Liver (tissue), 9 donors: ENCODE results near the gene MACROD1. TPM values are rescaled to one million over a fixed set of nuclear protein-coding genes. Genes with fewer than 3 reads are reported as not detected.

Experiments
- DNase-seq: peaks from one replicate; pipeline ENCODE4 v3.0.0-alpha.2; 2017; ENCODE audit warnings: low spot score
- H3K27ac ChIP-seq, 2 donors: one replicate each; pipeline ENCODE4 v1.7.0; 2013; ENCODE audit warnings: inconsistent platforms in 2 of 2, low read length in 2 of 2, control low read depth in 1 of 2, low read depth in 1 of 2, mild to moderate bottlenecking in 1 of 2
- H3K27me3 ChIP-seq, 4 donors: one replicate each; pipeline versions ENCODE4 v1.6.1 to v1.7.0; 2013; ENCODE audit warnings: low read length in 3 of 4, inconsistent platforms in 1 of 4, mild to moderate bottlenecking in 1 of 4, moderate library complexity in 1 of 4; ENCODE audit not compliant: control insufficient read depth in 4 of 4, insufficient read depth in 4 of 4
- H3K36me3 ChIP-seq, 4 donors: one replicate each; pipeline versions ENCODE4 v1.6.1 to v1.7.0; 2013; ENCODE audit warnings: low read length in 3 of 4, mild to moderate bottlenecking in 3 of 4, low read depth in 1 of 4, moderate library complexity in 1 of 4; ENCODE audit not compliant: control insufficient read depth in 4 of 4, insufficient read depth in 3 of 4
- H3K4me1 ChIP-seq, 4 donors: one replicate each; pipeline versions ENCODE4 v1.6.1 to v1.7.0; 2013; ENCODE audit warnings: low read length in 3 of 4, mild to moderate bottlenecking in 3 of 4, moderate library complexity in 1 of 4; ENCODE audit not compliant: control insufficient read depth in 4 of 4, insufficient read depth in 4 of 4
- H3K4me3 ChIP-seq, 3 donors: one replicate each; pipeline versions ENCODE4 v1.6.1 to v1.7.0; 2013; ENCODE audit warnings: low read length in 3 of 3, control low read depth in 1 of 3, low read depth in 1 of 3, mild to moderate bottlenecking in 1 of 3
- H3K9ac ChIP-seq, 2 donors: one replicate each; pipeline ENCODE4 v1.7.0; 2013; ENCODE audit warnings: low read length in 2 of 2, mild to moderate bottlenecking in 2 of 2, moderate library complexity in 2 of 2, control low read depth in 1 of 2, low read depth in 1 of 2
- H3K9me3 ChIP-seq, 4 donors: one replicate each; pipeline versions ENCODE4 v1.6.1 to v1.7.0; 2013; ENCODE audit warnings: low read length in 3 of 4; ENCODE audit not compliant: control insufficient read depth in 4 of 4
- CTCF ChIP-seq: fragments of 150-350 bp; IDR thresholded peaks from 2 replicates; pipeline ENCODE4 v1.5.1; 2017; ENCODE audit warnings: improper control_type of control experiment, low read depth, low read length; ENCODE audit not compliant: missing input control
- EGR1 ChIP-seq, 2 donors: IDR thresholded peaks; 2 replicates each; pipeline ENCODE4 v1.6.1; 2016 to 2018; ENCODE audit warnings: antibody characterized with exemption in 2 of 2, low read depth in 2 of 2
- FOXA1 ChIP-seq: IDR thresholded peaks from 2 replicates; pipeline ENCODE4 v1.6.1; 2016; ENCODE audit warnings: antibody characterized with exemption
- HNF4G ChIP-seq: IDR thresholded peaks from 2 replicates; pipeline ENCODE4 v1.6.1; 2016; ENCODE audit warnings: antibody characterized with exemption
- JUND ChIP-seq, 2 donors: IDR thresholded peaks; 2 replicates each; pipeline ENCODE4 v1.6.1; 2016; ENCODE audit warnings: antibody characterized with exemption in 2 of 2
- NR2F2 ChIP-seq: IDR thresholded peaks from 2 replicates; pipeline ENCODE4 v1.6.1; 2016; ENCODE audit warnings: antibody characterized with exemption
- RAD21 ChIP-seq, 2 donors: IDR thresholded peaks; 2 replicates each; pipeline ENCODE4 v1.6.1; 2016; ENCODE audit warnings: antibody characterized with exemption in 2 of 2, mild to moderate bottlenecking in 2 of 2
- SP1 ChIP-seq: IDR thresholded peaks from 2 replicates; pipeline ENCODE4 v1.6.1; 2018; ENCODE audit warnings: antibody characterized with exemption, mild to moderate bottlenecking
- WGBS: extraction: QIAGEN DNeasy Blood & Tissue Kit; methylation state at CpG from one replicate; pipeline ENCODE4 v1.1.7; 2013; 5-methylcytosine and 5-hydroxymethylcytosine counted together
- polyA plus RNA-seq, 2 donors: library from polyadenylated mRNA; stranded (reverse) in 1 of 2; unstranded in 1 of 2; fragments of 200-250 nt in 1 of 2; fragments of >200 nt in 1 of 2; fragmentation: Nextera tagmentation in 1 of 2; extraction: Ambion mirVana in 1 of 2; gene quantifications; one replicate each; pipeline versions ENCODE4 v1.2.1 to v1.2.3, GENCODE V29; 2013 to 2015
- total RNA-seq, 2 donors: library from RNA; depleted of rRNA; stranded (reverse); fragments of >200 nt; gene quantifications; one replicate each; pipeline ENCODE4 v1.2.3, GENCODE V29; 2014
- TF ChIP-seq, protein P1 (sequence below): IDR thresholded peaks from 2 replicates; pipeline ENCODE4 v1.6.1; 2016; ENCODE audit warnings: antibody characterized with exemption
- TF ChIP-seq, protein P2 (sequence below): IDR thresholded peaks from 2 replicates; pipeline ENCODE4 v1.6.1; 2016; ENCODE audit warnings: antibody characterized with exemption
- TF ChIP-seq, protein P3 (sequence below): IDR thresholded peaks from 2 replicates; pipeline ENCODE4 v1.6.1; 2016; ENCODE audit warnings: antibody characterized with exemption
- donor health status: healthy.
- donor health status: healthy.
- donor health status: healthy.
- donor health status: healthy.
- donor health status: healthy.

MACROD1 gene
- total and polyA plus RNA-seq, 4 donors: 8.9 to 25.9 (median 13.1) TPM

- DNase-seq: peak; percentile 82
- 22% methylated on average over 23 of the region's 23 CpGs for WGBS
- Histone ChIP-seq H3K9ac (no peak overlapping the region), H3K36me3 (no peaks in the 10 kb centered on the region), H3K4me1 (peaks cover 7 to 26% (median 16%) of the 10 kb centered on the region in 4 donors), H3K9me3 (no peaks in the 10 kb centered on the region), H3K27me3 (no peaks in the 10 kb centered on the region), H3K4me3 (no peak overlapping the region), H3K27ac (no peak overlapping the region)
- TF ChIP-seq EGR1 (IDR thresholded peaks at IDR 0.05; ENCODE audit: low read depth in 2 of 2) (no peak), RAD21 (IDR thresholded peaks at IDR 0.05) (peak; percentile 79 to 90), JUND (IDR thresholded peaks at IDR 0.05) (no peak), NR2F2 (no peak), FOXA1 (no peak), CTCF (peak; percentile 96)
- TF ChIP-seq, protein P1, sequence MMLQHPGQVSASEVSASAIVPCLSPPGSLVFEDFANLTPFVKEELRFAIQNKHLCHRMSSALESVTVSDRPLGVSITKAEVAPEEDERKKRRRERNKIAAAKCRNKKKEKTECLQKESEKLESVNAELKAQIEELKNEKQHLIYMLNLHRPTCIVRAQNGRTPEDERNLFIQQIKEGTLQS: no peak
Measured at GRCh38 chr11:64152841-64153691, 12.8 kb downstream of the MACROD1 start.

DNA sequence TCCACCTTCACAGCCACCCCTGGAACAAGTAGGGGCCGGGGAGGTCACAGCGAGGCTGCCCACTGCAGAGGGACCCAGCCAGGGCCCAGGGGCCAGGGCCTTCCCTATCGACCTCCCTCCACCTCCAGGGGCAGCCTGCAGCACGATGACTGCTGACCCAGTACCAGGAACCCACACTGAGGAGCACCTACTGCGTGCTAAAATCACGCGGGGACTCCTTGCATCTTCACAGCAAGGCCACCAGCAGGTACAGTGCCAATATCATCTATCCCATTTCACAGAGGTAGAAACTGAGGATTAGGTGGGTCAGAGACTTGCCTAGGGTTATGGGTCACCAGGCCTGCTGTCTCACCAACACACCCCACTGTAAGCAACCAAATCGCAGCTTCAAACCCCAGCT lies 14.6 kb downstream of the MACROD1 start:
- Histone ChIP-seq H3K9ac (no peak overlapping the region), H3K36me3 (no peaks in the 10 kb centered on the region), H3K27ac (no peak overlapping the region), H3K4me3 (no peak overlapping the region), H3K4me1 (peaks cover 7 to 26% (median 16%) of the 10 kb centered on the region in 4 donors), H3K27me3 (no peaks in the 10 kb centered on the region), H3K9me3 (no peaks in the 10 kb centered on the region)
- 94% methylated on average over 8 of the region's 8 CpGs for WGBS
- DNase-seq: no peak
- no peak for TF ChIP-seq HNF4G
- TF ChIP-seq, protein P2, sequence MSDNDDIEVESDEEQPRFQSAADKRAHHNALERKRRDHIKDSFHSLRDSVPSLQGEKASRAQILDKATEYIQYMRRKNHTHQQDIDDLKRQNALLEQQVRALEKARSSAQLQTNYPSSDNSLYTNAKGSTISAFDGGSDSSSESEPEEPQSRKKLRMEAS: no peak
- TF ChIP-seq JUND (IDR thresholded peaks at IDR 0.05): no peak
- TF ChIP-seq, protein P1: no peak
- no peak for TF ChIP-seq SP1
- TF ChIP-seq, protein P3, sequence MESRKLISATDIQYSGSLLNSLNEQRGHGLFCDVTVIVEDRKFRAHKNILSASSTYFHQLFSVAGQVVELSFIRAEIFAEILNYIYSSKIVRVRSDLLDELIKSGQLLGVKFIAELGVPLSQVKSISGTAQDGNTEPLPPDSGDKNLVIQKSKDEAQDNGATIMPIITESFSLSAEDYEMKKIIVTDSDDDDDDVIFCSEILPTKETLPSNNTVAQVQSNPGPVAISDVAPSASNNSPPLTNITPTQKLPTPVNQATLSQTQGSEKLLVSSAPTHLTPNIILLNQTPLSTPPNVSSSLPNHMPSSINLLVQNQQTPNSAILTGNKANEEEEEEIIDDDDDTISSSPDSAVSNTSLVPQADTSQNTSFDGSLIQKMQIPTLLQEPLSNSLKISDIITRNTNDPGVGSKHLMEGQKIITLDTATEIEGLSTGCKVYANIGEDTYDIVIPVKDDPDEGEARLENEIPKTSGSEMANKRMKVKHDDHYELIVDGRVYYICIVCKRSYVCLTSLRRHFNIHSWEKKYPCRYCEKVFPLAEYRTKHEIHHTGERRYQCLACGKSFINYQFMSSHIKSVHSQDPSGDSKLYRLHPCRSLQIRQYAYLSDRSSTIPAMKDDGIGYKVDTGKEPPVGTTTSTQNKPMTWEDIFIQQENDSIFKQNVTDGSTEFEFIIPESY: no peak
